Ectodermal cell (in vitro differentiated cells): ENCODE results near the gene HACE1.

Source experiments
- H3K27ac ChIP-seq: 2 replicates; pipeline ENCODE4 v1.7.0; 2013; ENCODE audit warnings: mild to moderate bottlenecking, low read depth, low read length; ENCODE audit not compliant: insufficient read depth, poor library complexity, severe bottlenecking
- H3K27me3 ChIP-seq: 2 replicates; pipeline ENCODE4 v1.7.0; 2013; ENCODE audit warnings: mild to moderate bottlenecking, low read length; ENCODE audit not compliant: insufficient read depth, control insufficient read depth, poor library complexity, severe bottlenecking
- H3K36me3 ChIP-seq: one replicate; pipeline ENCODE4 v1.7.0; 2013; ENCODE audit warnings: low read length; ENCODE audit not compliant: control insufficient read depth, insufficient read depth
- H3K4me1 ChIP-seq: one replicate; pipeline ENCODE4 v1.7.0; 2013; ENCODE audit warnings: low read length; ENCODE audit not compliant: control insufficient read depth, insufficient read depth
- H3K4me3 ChIP-seq: 2 replicates; pipeline ENCODE4 v1.7.0; 2013; ENCODE audit warnings: low read depth, low read length, control low read depth; ENCODE audit not compliant: insufficient read depth
- H3K9me3 ChIP-seq: 2 replicates; pipeline ENCODE4 v1.7.0; 2013; ENCODE audit warnings: mild to moderate bottlenecking, low read length, moderate library complexity; ENCODE audit not compliant: control insufficient read depth
- WGBS, 2 experiments: methylation state at CpG; one replicate each; pipeline ENCODE4 v1.1.7; 2013; ENCODE audit warnings: missing lambda C conversion rate in 2 of 2; 5-methylcytosine and 5-hydroxymethylcytosine counted together

Gene HACE1

GRCh38 chr6:104713982-104714381, 145.7 kb downstream of the HACE1 start:
- Histone ChIP-seq H3K27ac (no peak overlapping the region), H3K9me3 (no peaks in the 10 kb centered on the region), H3K36me3 (no peaks in the 10 kb centered on the region), H3K4me1 (no peaks in the 10 kb centered on the region), H3K27me3 (no peaks in the 10 kb centered on the region), H3K4me3 (no peak overlapping the region)
- 96 to 100% methylated on average over 2 of the region's 2 CpGs for WGBS, 2 experiments

DNA sequence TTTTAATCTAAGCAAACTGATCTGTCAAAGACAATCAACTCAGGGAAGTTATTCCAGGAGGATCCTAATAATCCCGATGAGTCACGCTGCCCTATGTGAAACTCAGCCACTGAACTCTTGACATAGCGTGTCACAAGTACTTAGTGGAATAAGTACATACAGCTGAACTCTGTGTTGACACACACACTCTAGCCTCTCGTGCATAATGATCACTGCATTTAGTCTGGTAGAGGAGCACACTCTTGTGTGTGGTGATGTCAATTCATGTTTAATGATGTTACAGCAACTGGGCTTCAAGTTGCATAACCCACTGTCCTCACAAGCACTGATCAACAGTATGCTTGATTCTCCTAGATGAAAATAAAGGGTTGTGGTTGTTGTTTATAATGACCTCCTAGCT, 148.3 kb downstream of the HACE1 start:
- Histone ChIP-seq H3K4me3 (no peak overlapping the region), H3K27me3 (no peaks in the 10 kb centered on the region), H3K36me3 (no peaks in the 10 kb centered on the region), H3K9me3 (no peaks in the 10 kb centered on the region), H3K27ac (no peak overlapping the region), H3K4me1 (no peaks in the 10 kb centered on the region)
- WGBS, 2 experiments = 96 to 99% methylated on average over 4 of the region's 4 CpGs

GRCh38 chr6:104710543-104711335, 149.0 kb downstream of the HACE1 start:
- H3K9me3 ChIP-seq = no peaks in the 10 kb centered on the region
- no peak overlapping the region for H3K27ac ChIP-seq
- no peaks in the 10 kb centered on the region for H3K4me1 ChIP-seq
- 92 to 93% methylated on average over 3 of the region's 4 CpGs for WGBS, 2 experiments
- no peaks in the 10 kb centered on the region for H3K27me3 ChIP-seq
- no peak overlapping the region for H3K4me3 ChIP-seq
- no peaks in the 10 kb centered on the region for H3K36me3 ChIP-seq

GRCh38 chr6:104705916-104706442, 153.7 kb downstream of the HACE1 start:
- H3K27ac ChIP-seq = no peak overlapping the region
- H3K27me3 ChIP-seq = no peaks in the 10 kb centered on the region
- H3K9me3 ChIP-seq = no peaks in the 10 kb centered on the region
- no peaks in the 10 kb centered on the region for H3K36me3 ChIP-seq
- peaks cover 2% of the 10 kb centered on the region for H3K4me1 ChIP-seq
- 89 to 90% methylated on average over 4 of the region's 5 CpGs for WGBS, 2 experiments
- no peak overlapping the region for H3K4me3 ChIP-seq

DNA sequence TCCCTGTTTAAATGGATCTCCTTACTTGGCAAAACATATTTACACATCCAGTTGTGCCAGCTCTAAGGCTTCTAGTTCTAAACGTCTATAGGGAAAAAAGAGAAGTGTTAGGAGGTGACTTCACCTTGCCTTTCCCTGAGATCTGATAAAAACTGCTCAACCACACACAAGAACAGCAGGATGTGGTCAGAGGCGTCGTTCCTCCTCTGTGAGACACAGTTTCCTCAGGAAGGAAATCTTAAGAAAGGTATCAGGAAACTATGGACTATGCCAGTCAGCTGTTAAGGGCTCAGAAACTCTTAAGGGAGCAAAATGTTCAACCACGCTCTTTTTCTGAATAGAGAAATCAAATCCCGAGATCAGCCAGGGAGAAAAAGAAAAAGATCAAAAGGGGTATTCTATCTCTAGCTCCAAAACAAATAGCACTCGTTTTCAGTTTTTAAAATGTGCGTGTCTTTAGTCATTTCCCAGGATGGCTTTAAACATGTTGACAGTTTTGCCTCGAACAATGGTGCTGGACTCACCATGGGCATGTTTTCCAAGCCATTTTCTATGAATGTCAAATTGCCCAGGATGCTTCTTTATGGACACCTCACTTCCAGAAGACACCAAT, 154.5 kb downstream of the HACE1 start:
- no peaks in the 10 kb centered on the region for H3K27me3 ChIP-seq
- 85 to 92% methylated on average over 8 of the region's 8 CpGs for WGBS, 2 experiments
- no peak overlapping the region for H3K4me3 ChIP-seq
- H3K27ac ChIP-seq = no peak overlapping the region
- no peaks in the 10 kb centered on the region for H3K9me3 ChIP-seq
- H3K4me1 ChIP-seq = peaks cover 2% of the 10 kb centered on the region
- no peaks in the 10 kb centered on the region for H3K36me3 ChIP-seq

DNA sequence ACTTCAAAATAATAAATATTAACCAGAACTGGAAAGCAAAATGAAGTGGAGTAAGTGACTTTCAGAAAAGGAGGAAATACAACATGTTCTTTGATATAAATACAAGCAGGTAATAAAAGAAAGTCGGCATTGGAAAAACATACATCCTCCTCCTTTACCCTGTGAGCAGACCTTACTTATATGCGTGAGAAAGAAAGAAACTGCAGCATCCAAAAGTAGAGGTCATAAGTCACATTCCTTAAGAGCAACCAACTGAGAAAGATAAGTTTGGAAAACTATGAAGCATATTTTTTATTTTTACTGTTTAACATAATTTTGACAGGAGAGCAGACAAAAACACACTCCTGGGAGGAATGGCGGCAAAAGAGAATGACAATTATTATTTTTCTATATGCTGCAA, 155.5 kb downstream of the HACE1 start:
- no peaks in the 10 kb centered on the region for H3K9me3 ChIP-seq
- 80 to 90% methylated on average over 1 to 2 of the region's 3 CpGs for WGBS, 2 experiments
- H3K4me3 ChIP-seq = no peak overlapping the region
- no peaks in the 10 kb centered on the region for H3K27me3 ChIP-seq
- H3K27ac ChIP-seq = no peak overlapping the region
- H3K36me3 ChIP-seq = no peaks in the 10 kb centered on the region
- peaks cover 2% of the 10 kb centered on the region for H3K4me1 ChIP-seq

- H3K36me3 ChIP-seq = no peaks in the 10 kb centered on the region
- H3K4me3 ChIP-seq = no peak overlapping the region
- 76 to 77% methylated on average over 2 to 3 of the region's 5 CpGs for WGBS, 2 experiments
- no peaks in the 10 kb centered on the region for H3K27me3 ChIP-seq
- H3K27ac ChIP-seq = no peak overlapping the region
- H3K4me1 ChIP-seq = peaks cover 2% of the 10 kb centered on the region
- H3K9me3 ChIP-seq = no peaks in the 10 kb centered on the region
Measured at GRCh38 chr6:104702126-104702841, 157.4 kb downstream of the HACE1 start.

- Histone ChIP-seq H3K4me1 (peaks cover 2% of the 10 kb centered on the region), H3K27ac (no peak overlapping the region), H3K9me3 (no peaks in the 10 kb centered on the region), H3K4me3 (no peak overlapping the region), H3K27me3 (no peaks in the 10 kb centered on the region), H3K36me3 (no peaks in the 10 kb centered on the region)
- WGBS, 2 experiments = 48 to 49% methylated on average over 4 to 5 of the region's 5 CpGs
Measured at GRCh38 chr6:104700371-104701185, 159.1 kb downstream of the HACE1 start.

DNA sequence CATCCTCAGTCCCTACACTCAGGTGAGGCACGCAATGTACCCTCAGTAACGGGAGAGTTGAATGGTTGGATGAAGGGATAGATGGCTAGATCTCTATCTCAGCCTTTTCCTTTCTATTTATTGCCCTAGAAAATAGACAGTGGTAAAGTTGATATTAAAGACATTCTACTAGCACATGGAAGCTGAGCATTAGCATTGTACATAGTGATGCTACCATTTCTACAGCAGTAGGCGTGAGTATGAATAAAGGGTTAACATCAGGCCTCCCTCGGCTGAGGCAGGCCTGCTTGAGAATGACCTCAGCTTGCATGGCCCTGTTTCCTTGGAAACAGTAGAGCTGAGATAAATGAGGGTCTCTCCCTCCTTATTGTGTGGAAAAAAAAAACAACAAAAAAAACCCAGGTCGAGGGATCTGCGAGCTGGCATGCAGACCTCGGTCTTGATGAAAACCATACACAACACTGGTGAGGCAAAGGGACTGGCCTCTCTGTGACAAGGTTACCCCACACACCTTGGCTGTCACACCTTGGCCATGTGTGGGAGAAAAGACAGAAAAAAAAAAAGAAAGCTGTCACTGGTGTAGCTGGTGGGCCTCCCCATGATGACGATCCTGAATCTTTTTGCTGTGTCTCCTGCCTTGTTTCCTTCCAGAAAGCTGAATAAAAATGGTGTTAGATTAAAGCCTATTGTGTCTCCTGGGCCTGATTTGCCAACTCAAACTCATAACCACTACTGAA, 160.0 kb downstream of the HACE1 start:
- no peak overlapping the region for H3K4me3 ChIP-seq
- H3K36me3 ChIP-seq = no peaks in the 10 kb centered on the region
- H3K27ac ChIP-seq = no peak overlapping the region
- no peaks in the 10 kb centered on the region for H3K27me3 ChIP-seq
- H3K9me3 ChIP-seq = no peaks in the 10 kb centered on the region
- peaks cover 2% of the 10 kb centered on the region for H3K4me1 ChIP-seq
- WGBS, 2 experiments = 29 to 42% methylated on average over 6 to 8 of the region's 8 CpGs
